Measurements from ENCODE around the gene ANKRD40.

- TF ChIP-seq POLR2AphosphoS5 (IDR thresholded peaks at IDR 0.05; ENCODE audit: low read depth, low read length) (no peak), POLR2A (IDR thresholded peaks at IDR 0.05; ENCODE audit: low read depth, low read length) (no peak)
These were observed 16.7 kb downstream of the ANKRD40 start for GRCh38 chr17:50690887-50691549.

Data from GM12891 (cell line).